ENCODE measurements around the gene STXBP4.

The STXBP4 gene

DNA sequence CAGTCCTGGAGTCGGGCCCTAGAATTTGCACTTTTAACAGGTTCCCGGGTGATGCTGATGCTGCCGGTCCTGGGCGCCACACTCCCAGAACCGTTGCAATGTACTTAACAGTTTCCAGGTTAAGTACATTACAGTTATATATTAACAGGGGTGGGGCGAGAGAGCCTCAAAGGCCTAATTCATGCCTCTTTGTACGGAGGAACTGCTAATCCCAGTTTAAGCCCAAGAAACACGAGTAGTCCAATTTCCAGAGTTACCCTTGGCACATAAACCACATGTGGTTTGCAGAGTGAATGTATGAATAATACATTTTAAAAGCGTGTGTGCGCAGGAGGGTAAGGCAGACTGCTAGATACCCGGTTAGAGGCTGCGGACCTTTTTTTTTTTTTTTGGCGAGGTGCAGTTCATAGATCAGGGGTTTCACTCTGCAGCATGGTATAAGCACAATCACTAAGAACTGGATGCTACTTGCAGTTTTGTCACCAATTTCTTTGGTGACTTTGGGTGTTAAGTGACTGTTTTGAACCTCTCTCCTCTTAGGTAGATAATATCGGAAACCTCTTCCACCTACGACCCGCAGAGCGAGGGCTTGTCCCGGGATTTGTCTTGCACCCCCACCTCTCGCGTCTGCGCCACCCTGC lies 824 bp upstream of the STXBP4 start:
- Histone ChIP-seq H3K9ac (ENCODE audit: low read length in 5 of 5) (peak overlapping the region; percentile 66 to 97 (median 83)), H3K27ac (ENCODE audit: low read depth, low read length) (peak overlapping the region; percentile 73)

DNA sequence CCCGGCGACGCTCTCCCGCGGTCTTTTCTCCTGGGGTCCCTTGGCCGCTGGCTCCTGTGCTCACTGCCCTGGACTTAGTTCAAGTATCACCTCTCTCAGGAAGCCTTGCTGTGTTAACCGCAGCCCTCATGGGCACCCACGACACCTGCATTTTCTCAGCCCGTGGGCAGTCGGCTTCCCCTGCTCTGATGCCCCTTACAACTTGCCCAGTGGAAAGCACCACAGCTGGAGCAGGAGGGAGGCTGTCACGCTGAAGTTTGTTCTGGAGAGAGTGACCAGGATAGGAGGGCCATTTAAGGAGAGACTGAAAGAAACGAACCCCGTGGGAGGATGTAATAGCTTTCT lies 395 bp downstream of the STXBP4 start:
- H3K9me3 ChIP-seq (ENCODE audit: control insufficient read depth in 5 of 5, low read length in 5 of 5): no peaks in the 10 kb centered on the region

More for the DNA sequence above, 824 bp upstream of the STXBP4 start:
- H3K4me3 ChIP-seq (ENCODE audit: low read depth in 1 of 5, low read length in 5 of 5): peak overlapping the region; percentile 86 to 99 (median 95)
- H3K9me3 ChIP-seq (ENCODE audit: control insufficient read depth in 5 of 5, low read length in 5 of 5): no peaks in the 10 kb centered on the region
- H3K36me3 ChIP-seq (ENCODE audit: control insufficient read depth in 5 of 5, insufficient read depth in 5 of 5, low read length in 5 of 5): peaks cover 3 to 24% (median 15%) of the 10 kb centered on the region in 5 donors
- peaks cover 2 to 29% (median 27%) of the 10 kb centered on the region in 5 donors for H3K4me1 ChIP-seq (ENCODE audit: control insufficient read depth in 5 of 5, insufficient read depth in 5 of 5, low read length in 5 of 5)
- H3K27me3 ChIP-seq (ENCODE audit: control insufficient read depth in 5 of 5, insufficient read depth in 4 of 5, low read length in 5 of 5): no peaks in the 10 kb centered on the region

DNA sequence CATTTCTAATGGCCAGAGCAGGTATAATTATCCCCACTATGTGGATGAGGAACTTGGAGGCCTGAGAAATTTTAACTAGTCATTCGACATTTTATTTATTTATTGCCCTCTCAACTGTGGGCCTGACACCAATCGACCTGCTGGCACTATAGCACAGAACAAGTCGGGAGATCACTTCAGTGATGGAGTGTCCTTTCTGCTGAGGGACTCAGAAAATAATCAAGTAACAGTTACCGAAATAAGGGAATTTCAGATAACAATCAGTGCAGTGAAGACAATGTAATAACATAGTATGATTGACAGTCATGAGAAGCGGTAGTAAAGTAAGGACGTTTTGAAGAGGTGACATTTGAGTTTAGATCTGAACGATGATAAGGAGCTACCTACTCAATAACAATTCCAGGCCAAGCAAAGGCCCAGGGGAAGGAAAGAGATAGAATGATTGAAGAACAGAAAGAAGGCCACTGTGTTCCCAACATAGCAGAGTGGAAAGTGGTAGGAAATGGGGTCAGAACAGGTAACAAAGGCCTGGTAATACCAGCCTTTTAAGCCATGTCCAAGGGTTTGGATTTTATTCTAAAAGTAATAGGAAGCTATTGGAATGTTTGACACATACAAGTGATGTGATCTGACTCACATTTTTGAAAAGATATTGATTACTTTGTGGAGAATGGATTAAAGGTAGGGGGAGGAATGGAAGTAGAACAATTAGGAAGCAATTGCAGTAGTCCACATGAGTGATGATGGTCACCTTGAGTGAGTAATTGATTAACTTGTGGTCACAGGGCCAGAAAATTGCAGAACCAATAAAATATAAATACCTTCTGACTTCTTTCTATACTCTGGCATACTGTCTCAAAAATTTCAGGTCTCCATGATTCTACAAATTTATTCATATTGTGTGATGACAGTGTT lies 1.4 kb downstream of the STXBP4 start:
- Histone ChIP-seq H3K9ac (ENCODE audit: low read length in 5 of 5) (peak overlapping the region; percentile 25 to 97 (median 83)), H3K9me3 (ENCODE audit: control insufficient read depth in 5 of 5, low read length in 5 of 5) (no peaks in the 10 kb centered on the region), H3K27ac (ENCODE audit: low read depth, low read length) (peak overlapping the region; percentile 73), H3K4me1 (ENCODE audit: control insufficient read depth in 5 of 5, insufficient read depth in 5 of 5, low read length in 5 of 5) (peaks cover 2 to 29% (median 27%) of the 10 kb centered on the region in 5 donors), H3K4me3 (ENCODE audit: low read depth in 1 of 5, low read length in 5 of 5) (peak overlapping the region in 4 of 5 donors; percentile 86 to 99 (median 96)), H3K27me3 (ENCODE audit: control insufficient read depth in 5 of 5, insufficient read depth in 4 of 5, low read length in 5 of 5) (no peaks in the 10 kb centered on the region), H3K36me3 (ENCODE audit: control insufficient read depth in 5 of 5, insufficient read depth in 5 of 5, low read length in 5 of 5) (peaks cover 0 to 3% (median 0%) of the 10 kb centered on the region in 5 donors)

More for the DNA sequence above, 395 bp downstream of the STXBP4 start:
- Histone ChIP-seq H3K4me3 (ENCODE audit: low read depth in 1 of 5, low read length in 5 of 5) (peak overlapping the region; percentile 86 to 99 (median 95)), H3K36me3 (ENCODE audit: control insufficient read depth in 5 of 5, insufficient read depth in 5 of 5, low read length in 5 of 5) (peaks cover 3 to 12% (median 4%) of the 10 kb centered on the region in 5 donors), H3K9ac (ENCODE audit: low read length in 5 of 5) (peak overlapping the region; percentile 72 to 97 (median 94)), H3K4me1 (ENCODE audit: control insufficient read depth in 5 of 5, insufficient read depth in 5 of 5, low read length in 5 of 5) (peaks cover 2 to 29% (median 27%) of the 10 kb centered on the region in 5 donors), H3K27me3 (ENCODE audit: control insufficient read depth in 5 of 5, insufficient read depth in 4 of 5, low read length in 5 of 5) (no peaks in the 10 kb centered on the region), H3K27ac (ENCODE audit: low read depth, low read length) (peak overlapping the region; percentile 73)

- no peak overlapping the region for H3K27ac ChIP-seq (ENCODE audit: low read depth, low read length)
- H3K4me3 ChIP-seq (ENCODE audit: low read depth in 1 of 5, low read length in 5 of 5): no peak overlapping the region
- H3K4me1 ChIP-seq (ENCODE audit: control insufficient read depth in 5 of 5, insufficient read depth in 5 of 5, low read length in 5 of 5): peaks cover 2 to 29% (median 27%) of the 10 kb centered on the region in 5 donors
- no peaks in the 10 kb centered on the region for H3K27me3 ChIP-seq (ENCODE audit: control insufficient read depth in 5 of 5, insufficient read depth in 4 of 5, low read length in 5 of 5)
- H3K9ac ChIP-seq (ENCODE audit: low read length in 5 of 5): peak overlapping the region in 1 of 5 donors; percentile 31
- H3K36me3 ChIP-seq (ENCODE audit: control insufficient read depth in 5 of 5, insufficient read depth in 5 of 5, low read length in 5 of 5): no peaks in the 10 kb centered on the region
- no peaks in the 10 kb centered on the region for H3K9me3 ChIP-seq (ENCODE audit: control insufficient read depth in 5 of 5, low read length in 5 of 5)
These were observed 2.6 kb downstream of the STXBP4 start for GRCh38 chr17:54971147-54971546.

DNA sequence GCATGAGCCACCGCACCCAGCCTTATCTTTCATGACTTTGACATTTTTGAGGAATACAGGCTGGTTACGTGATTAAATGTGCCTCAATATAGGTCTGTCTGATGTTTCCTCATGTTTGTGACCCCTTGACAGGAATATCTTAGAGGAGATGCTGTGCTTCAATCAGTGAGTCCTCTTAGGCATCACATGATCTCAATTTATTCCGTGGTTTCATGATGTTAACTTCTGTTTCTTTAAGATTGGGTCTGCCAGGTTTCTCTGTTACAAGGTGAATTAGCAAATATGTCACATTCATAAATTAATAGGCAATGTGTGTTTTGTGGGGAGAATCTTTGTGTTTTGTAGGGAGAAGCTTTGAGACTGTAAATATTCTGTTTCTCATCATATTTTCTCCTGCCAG lies 3.3 kb downstream of the STXBP4 start:
- H3K27ac ChIP-seq (ENCODE audit: low read depth, low read length): no peak overlapping the region
- no peaks in the 10 kb centered on the region for H3K36me3 ChIP-seq (ENCODE audit: control insufficient read depth in 5 of 5, insufficient read depth in 5 of 5, low read length in 5 of 5)
- H3K4me3 ChIP-seq (ENCODE audit: low read depth in 1 of 5, low read length in 5 of 5): no peak overlapping the region
- no peaks in the 10 kb centered on the region for H3K27me3 ChIP-seq (ENCODE audit: control insufficient read depth in 5 of 5, insufficient read depth in 4 of 5, low read length in 5 of 5)
- peaks cover 2 to 23% (median 22%) of the 10 kb centered on the region in 5 donors for H3K4me1 ChIP-seq (ENCODE audit: control insufficient read depth in 5 of 5, insufficient read depth in 5 of 5, low read length in 5 of 5)
- H3K9me3 ChIP-seq (ENCODE audit: control insufficient read depth in 5 of 5, low read length in 5 of 5): no peaks in the 10 kb centered on the region
- no peak overlapping the region for H3K9ac ChIP-seq (ENCODE audit: low read length in 5 of 5)

- H3K27ac ChIP-seq (ENCODE audit: low read depth, low read length): no peak overlapping the region
- H3K9me3 ChIP-seq (ENCODE audit: control insufficient read depth in 5 of 5, low read length in 5 of 5): no peaks in the 10 kb centered on the region
- H3K27me3 ChIP-seq (ENCODE audit: control insufficient read depth in 5 of 5, insufficient read depth in 4 of 5, low read length in 5 of 5): no peaks in the 10 kb centered on the region
- no peaks in the 10 kb centered on the region for H3K36me3 ChIP-seq (ENCODE audit: control insufficient read depth in 5 of 5, insufficient read depth in 5 of 5, low read length in 5 of 5)
- peak overlapping the region in 1 of 5 donors; percentile 34 for H3K9ac ChIP-seq (ENCODE audit: low read length in 5 of 5)
- peaks cover 2 to 17% (median 17%) of the 10 kb centered on the region in 5 donors for H3K4me1 ChIP-seq (ENCODE audit: control insufficient read depth in 5 of 5, insufficient read depth in 5 of 5, low read length in 5 of 5)
- H3K4me3 ChIP-seq (ENCODE audit: low read depth in 1 of 5, low read length in 5 of 5): no peak overlapping the region
These were observed 4.0 kb downstream of the STXBP4 start for GRCh38 chr17:54972406-54973138.

- H3K27ac ChIP-seq (ENCODE audit: low read depth, low read length): no peak overlapping the region
- H3K4me3 ChIP-seq (ENCODE audit: low read depth in 1 of 5, low read length in 5 of 5): no peak overlapping the region
- H3K9ac ChIP-seq (ENCODE audit: low read length in 5 of 5): no peak overlapping the region
- H3K9me3 ChIP-seq (ENCODE audit: control insufficient read depth in 5 of 5, low read length in 5 of 5): no peaks in the 10 kb centered on the region
- H3K36me3 ChIP-seq (ENCODE audit: control insufficient read depth in 5 of 5, insufficient read depth in 5 of 5, low read length in 5 of 5): no peaks in the 10 kb centered on the region
- H3K27me3 ChIP-seq (ENCODE audit: control insufficient read depth in 5 of 5, insufficient read depth in 4 of 5, low read length in 5 of 5): no peaks in the 10 kb centered on the region
- peaks cover 0 to 1% (median under 1%) of the 10 kb centered on the region in 5 donors for H3K4me1 ChIP-seq (ENCODE audit: control insufficient read depth in 5 of 5, insufficient read depth in 5 of 5, low read length in 5 of 5)
These were observed 6.2 kb downstream of the STXBP4 start for GRCh38 chr17:54974759-54975158.

DNA sequence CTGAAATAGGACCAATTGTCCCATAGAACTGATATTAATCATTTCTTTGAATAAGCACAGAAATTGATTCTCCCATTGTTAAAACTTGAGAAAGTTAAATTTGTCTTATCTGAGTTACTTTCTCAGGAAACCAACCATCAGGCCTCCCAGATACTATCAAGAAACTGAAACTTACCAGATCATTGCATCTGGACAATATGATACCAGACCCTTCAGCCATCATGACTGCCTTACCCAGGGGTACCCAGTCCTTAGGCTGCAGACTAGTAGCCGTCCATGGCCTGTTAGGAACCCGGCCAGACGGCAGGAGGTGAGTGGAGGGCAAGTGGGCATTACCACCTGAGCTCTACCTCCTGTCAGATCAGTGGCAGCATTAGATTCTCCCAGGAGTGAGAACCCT lies 7.8 kb downstream of the STXBP4 start:
- peaks cover 0 to 6% (median 5%) of the 10 kb centered on the region in 5 donors for H3K9me3 ChIP-seq (ENCODE audit: control insufficient read depth in 5 of 5, low read length in 5 of 5)
- H3K4me3 ChIP-seq (ENCODE audit: low read depth in 1 of 5, low read length in 5 of 5): no peak overlapping the region
- H3K9ac ChIP-seq (ENCODE audit: low read length in 5 of 5): no peak overlapping the region
- H3K36me3 ChIP-seq (ENCODE audit: control insufficient read depth in 5 of 5, insufficient read depth in 5 of 5, low read length in 5 of 5): no peaks in the 10 kb centered on the region
- H3K27me3 ChIP-seq (ENCODE audit: control insufficient read depth in 5 of 5, insufficient read depth in 4 of 5, low read length in 5 of 5): no peaks in the 10 kb centered on the region
- H3K4me1 ChIP-seq (ENCODE audit: control insufficient read depth in 5 of 5, insufficient read depth in 5 of 5, low read length in 5 of 5): no peaks in the 10 kb centered on the region
- H3K27ac ChIP-seq (ENCODE audit: low read depth, low read length): no peak overlapping the region

DNA sequence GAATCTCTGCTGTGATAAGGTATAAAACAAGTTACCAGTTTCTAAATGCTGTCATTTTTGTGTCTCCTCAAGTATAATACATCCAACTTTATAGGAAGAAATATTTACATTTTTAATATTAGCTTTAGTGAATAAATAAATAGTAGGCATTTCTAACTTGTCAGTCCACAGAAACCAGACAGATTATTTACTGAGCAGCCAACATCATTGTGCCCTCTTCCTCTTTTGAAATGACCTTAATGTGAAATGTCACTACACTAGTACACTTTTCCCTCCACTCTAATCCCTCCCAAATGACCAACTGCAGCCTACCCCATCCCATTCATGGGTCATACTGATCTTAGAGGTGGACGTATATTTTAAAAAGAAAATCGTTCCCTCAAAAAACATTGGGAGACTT lies 9.2 kb downstream of the STXBP4 start:
- H3K36me3 ChIP-seq (ENCODE audit: control insufficient read depth in 5 of 5, insufficient read depth in 5 of 5, low read length in 5 of 5): no peaks in the 10 kb centered on the region
- no peak overlapping the region for H3K4me3 ChIP-seq (ENCODE audit: low read depth in 1 of 5, low read length in 5 of 5)
- no peak overlapping the region for H3K9ac ChIP-seq (ENCODE audit: low read length in 5 of 5)
- H3K27me3 ChIP-seq (ENCODE audit: control insufficient read depth in 5 of 5, insufficient read depth in 4 of 5, low read length in 5 of 5): no peaks in the 10 kb centered on the region
- no peak overlapping the region for H3K27ac ChIP-seq (ENCODE audit: low read depth, low read length)
- H3K4me1 ChIP-seq (ENCODE audit: control insufficient read depth in 5 of 5, insufficient read depth in 5 of 5, low read length in 5 of 5): no peaks in the 10 kb centered on the region
- H3K9me3 ChIP-seq (ENCODE audit: control insufficient read depth in 5 of 5, low read length in 5 of 5): peaks cover 0 to 6% (median 5%) of the 10 kb centered on the region in 5 donors
